GM18909 (cell line): Measurements from ENCODE around the gene MUC3A.
A peak's percentile ranks its signal among the peaks of the same experiment; 100 is the strongest.

Experiments
- ATAC-seq: cut with Tn5 transposase; IDR thresholded peaks from one replicate; pipeline ENCODE4 v1.9.1; 2021; ENCODE audit warnings: mild to moderate bottlenecking; ENCODE audit not compliant: unreplicated experiment, poor library complexity

Gene MUC3A

GRCh38 chr7:100943693-100944092, 5.6 kb upstream of the MUC3A start:
- no peak for ATAC-seq

- ATAC-seq, result no peak
These were observed 5.2 kb upstream of the MUC3A start for GRCh38 chr7:100944138-100944537.

GRCh38 chr7:100946111-100946510, 3.2 kb upstream of the MUC3A start:
- ATAC-seq, result no peak

- no peak for ATAC-seq
These were observed 2.5 kb upstream of the MUC3A start for GRCh38 chr7:100946766-100947365.

GRCh38 chr7:100947792-100948191, 1.5 kb upstream of the MUC3A start:
- no peak for ATAC-seq

GRCh38 chr7:100949933-100950443, 654 bp downstream of the MUC3A start:
- no peak for ATAC-seq

GRCh38 chr7:100951172-100951571, 1.8 kb downstream of the MUC3A start:
- no peak for ATAC-seq

- ATAC-seq, result no peak
These were observed 2.7 kb downstream of the MUC3A start for GRCh38 chr7:100951888-100952560.

- no peak for ATAC-seq
These were observed 3.3 kb downstream of the MUC3A start for GRCh38 chr7:100952641-100953040.

- no peak for ATAC-seq
These were observed 8.6 kb downstream of the MUC3A start for GRCh38 chr7:100957832-100958421.

- ATAC-seq, result no peak
These were observed 10.6 kb downstream of the MUC3A start for GRCh38 chr7:100959894-100960293.

- no peak for ATAC-seq
These were observed 13.2 kb downstream of the MUC3A start for GRCh38 chr7:100962537-100962936.

GRCh38 chr7:100963386-100963785, 14.1 kb downstream of the MUC3A start:
- no peak for ATAC-seq

- no peak for ATAC-seq
These were observed 14.5 kb downstream of the MUC3A start for GRCh38 chr7:100963874-100964273.

GRCh38 chr7:100964630-100965029, 15.3 kb downstream of the MUC3A start:
- ATAC-seq, result no peak

- no peak for ATAC-seq
These were observed 15.8 kb downstream of the MUC3A start for GRCh38 chr7:100965045-100965722.

- ATAC-seq, result peak; percentile 59
These were observed 16.6 kb downstream of the MUC3A start for GRCh38 chr7:100965723-100966541.

- no peak for ATAC-seq
These were observed 17.4 kb downstream of the MUC3A start for GRCh38 chr7:100966542-100967291.

GRCh38 chr7:100967292-100967863, 18.0 kb downstream of the MUC3A start:
- ATAC-seq, result no peak
